Omental fat pad (tissue), 4 donors: ENCODE data around the gene NGEF. TPM values are rescaled to one million over a fixed set of nuclear protein-coding genes. Genes with fewer than 3 reads are reported as not detected.

ENCODE experiments used
- ATAC-seq: fragments of 150-250 bp; one replicate; pipeline ENCODE4 v1.9.1; 2016; ENCODE audit warnings: mild to moderate bottlenecking, moderate library complexity; ENCODE audit not compliant: low FRiP score
- DNase-seq: peaks from one replicate; pipeline ENCODE4 v3.0.0-alpha.2; 2019; ENCODE audit warnings: low spot score
- CTCF ChIP-seq, 3 donors: fragments of 450-650 bp; IDR thresholded peaks; one replicate each; pipeline ENCODE4 v1.5.1; 2016 to 2017; ENCODE audit warnings: antibody characterized with exemption in 3 of 3, mild to moderate bottlenecking in 3 of 3, moderate library complexity in 2 of 3
- total RNA-seq, 4 donors: library from RNA; depleted of rRNA; stranded (reverse); fragments of >200 nt; gene quantifications; one replicate each; pipeline ENCODE4 v1.1.0, GENCODE V29; 2016

The NGEF gene
- total RNA-seq, 4 donors from 2014 or later, result 1.1 to 1.9 (median 1.3) TPM; not detected in 1

GRCh38 chr2:232898592-232899543, 114.2 kb downstream of the NGEF start:
- DNase-seq (no peak), ATAC-seq (no peak)
- TF ChIP-seq CTCF (IDR thresholded peaks at IDR 0.05), result no peak

DNA sequence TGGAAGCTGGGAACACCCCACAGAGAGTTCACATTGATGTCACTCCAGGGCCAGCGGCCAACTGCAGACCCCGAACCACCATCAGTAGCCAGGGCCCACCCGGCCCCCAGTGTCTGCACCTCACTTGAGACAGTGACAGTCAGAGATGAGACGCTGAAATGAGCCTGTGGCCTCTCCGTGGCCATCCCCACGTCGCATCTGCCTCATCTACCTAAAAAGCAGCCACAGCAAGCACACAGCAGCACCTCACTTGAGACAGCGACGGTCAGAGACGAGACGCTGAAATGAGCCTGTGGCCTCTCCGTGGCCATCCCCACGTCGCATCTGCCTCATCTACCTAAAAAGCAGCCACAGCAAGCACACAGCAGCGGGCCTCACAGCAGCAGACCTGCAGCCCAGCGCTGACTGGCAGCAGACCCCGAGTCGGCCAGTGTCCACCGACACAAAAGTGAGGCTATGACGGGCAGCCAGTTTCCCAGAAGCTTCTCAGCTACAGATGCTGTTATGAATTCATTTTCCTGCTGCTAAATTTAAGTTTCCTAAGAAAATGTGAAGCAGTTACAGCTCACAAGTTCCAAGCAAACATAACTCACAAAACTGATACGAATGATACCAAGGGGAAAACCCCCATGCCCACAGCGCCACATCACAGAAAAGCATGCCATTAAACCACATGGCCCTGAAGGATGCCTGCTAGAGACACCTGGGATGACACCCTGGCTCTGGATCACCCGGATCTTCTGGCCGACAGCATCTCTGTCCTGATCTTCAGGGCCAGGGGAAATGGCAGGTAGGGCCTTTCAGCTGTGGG, 115.3 kb downstream of the NGEF start:
- DNase-seq, result no peak
- no peak for TF ChIP-seq CTCF (IDR thresholded peaks at IDR 0.05)
- ATAC-seq, result no peak

DNA sequence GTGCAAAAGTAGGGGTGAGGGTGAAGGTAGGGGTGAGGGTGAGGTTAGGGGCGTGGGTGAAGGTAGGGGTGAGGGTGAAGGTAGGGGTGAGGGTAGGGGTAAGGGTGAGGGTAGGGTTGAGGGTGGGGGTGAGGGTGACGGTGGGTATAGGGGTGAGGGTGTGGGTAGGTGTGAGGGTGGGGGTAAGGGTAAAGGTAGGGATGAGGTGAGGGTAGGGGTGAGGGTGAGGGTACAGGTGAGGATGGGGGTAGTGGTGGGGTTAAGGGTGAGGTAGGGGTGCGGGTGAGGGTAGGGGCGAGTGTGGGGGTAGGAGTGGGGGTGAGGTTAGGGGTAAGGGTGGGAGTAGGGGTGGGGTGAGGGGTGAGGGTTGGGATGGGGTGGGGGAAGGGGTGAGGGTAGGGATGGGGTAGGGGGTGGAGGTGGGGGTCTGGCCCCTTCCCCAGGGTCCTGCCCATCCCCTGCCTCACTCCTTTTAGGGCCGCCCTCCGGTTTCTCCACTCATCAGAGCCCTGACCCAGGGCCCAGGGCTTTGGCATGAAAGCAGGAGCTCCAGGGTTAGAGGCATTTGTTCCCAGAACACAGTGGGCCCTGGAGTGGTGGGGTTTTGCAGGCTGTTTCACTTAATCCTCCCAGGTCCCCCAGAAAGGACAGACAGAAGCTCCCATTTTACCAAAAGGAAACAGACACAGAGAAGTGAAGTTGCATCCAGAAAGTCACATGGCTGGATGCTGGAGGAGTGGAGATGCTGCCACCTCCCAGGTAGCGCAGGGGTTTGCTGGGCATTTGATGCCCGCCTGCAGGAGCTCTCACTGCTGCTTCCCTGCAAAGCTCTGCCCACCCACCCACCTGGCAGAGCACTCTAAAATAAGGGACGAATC, 116.1 kb downstream of the NGEF start:
- no peak for ATAC-seq
- no peak for DNase-seq
- no peak for TF ChIP-seq CTCF (IDR thresholded peaks at IDR 0.05)

DNA sequence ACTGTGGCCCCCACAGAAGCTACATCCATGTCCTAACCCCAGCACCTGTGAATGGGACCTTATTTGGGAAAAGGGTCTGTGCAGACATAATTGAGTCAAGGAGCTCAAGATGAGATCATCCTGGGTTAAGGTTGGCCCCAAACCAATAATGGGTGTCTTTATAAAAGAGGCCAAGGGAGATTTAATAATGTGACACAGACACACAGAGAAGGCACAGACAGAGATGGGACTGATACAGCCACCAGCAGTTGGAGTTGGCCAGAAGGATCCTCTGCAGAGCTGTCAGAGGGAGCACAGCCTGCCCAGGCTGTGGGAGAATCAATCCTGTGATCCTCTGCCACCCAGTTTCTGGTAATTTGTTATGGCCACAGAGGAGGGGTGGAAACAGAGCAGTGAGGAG, 116.9 kb downstream of the NGEF start:
- TF ChIP-seq CTCF (IDR thresholded peaks at IDR 0.05), result no peak
- ATAC-seq (no peak), DNase-seq (no peak)

GRCh38 chr2:232894746-232895145, 118.3 kb downstream of the NGEF start:
- TF ChIP-seq CTCF (IDR thresholded peaks at IDR 0.05), result no peak
- DNase-seq, result no peak
- ATAC-seq, result no peak

GRCh38 chr2:232894251-232894650, 118.8 kb downstream of the NGEF start:
- no peak for TF ChIP-seq CTCF (IDR thresholded peaks at IDR 0.05)
- ATAC-seq, result no peak
- no peak for DNase-seq
